Kidney (tissue), 14 donors: Measurements from ENCODE around the gene CCDC142. TPM values are rescaled to one million over a fixed set of nuclear protein-coding genes. Genes with fewer than 3 reads are reported as not detected.

ENCODE experiments used
- DNase-seq, 5 donors: peaks; one replicate each; pipeline ENCODE4 v3.0.0-alpha.2; 2013 to 2020
- FAIRE-seq: peaks from 2 replicates; lab custom pipeline; 2012; peaks lifted over from hg19 to GRCh38; lab: Jason Lieb, UNC
- H3K27ac ChIP-seq, 2 donors: one replicate each; pipeline ENCODE4 v1.7.0; 2013; ENCODE audit warnings: low read depth in 2 of 2, low read length in 2 of 2, inconsistent platforms in 1 of 2
- H3K27me3 ChIP-seq: one replicate; pipeline ENCODE4 v1.7.1; 2013; ENCODE audit warnings: low read length, inconsistent platforms; ENCODE audit not compliant: control insufficient read depth, insufficient read depth
- H3K36me3 ChIP-seq, 3 donors: one replicate each; pipeline versions ENCODE4 v1.7.0 to v1.7.1; 2013; ENCODE audit warnings: low read length in 3 of 3, control low read depth in 1 of 3, inconsistent platforms in 1 of 3; ENCODE audit not compliant: insufficient read depth in 3 of 3, control insufficient read depth in 2 of 3
- H3K4me1 ChIP-seq, 3 donors: one replicate each; pipeline versions ENCODE4 v1.7.0 to v1.7.1; 2013; ENCODE audit warnings: low read length in 3 of 3, inconsistent platforms in 1 of 3, low read depth in 1 of 3; ENCODE audit not compliant: control insufficient read depth in 2 of 3, insufficient read depth in 2 of 3
- H3K4me3 ChIP-seq, 3 donors: one replicate each; pipeline versions ENCODE4 v1.7.0 to v1.8.1; 2013; ENCODE audit warnings: low read length in 3 of 3, control low read depth in 1 of 3, inconsistent platforms in 1 of 3
- H3K9ac ChIP-seq, 3 donors: one replicate each; pipeline versions ENCODE4 v1.7.0 to v1.7.1; 2013; ENCODE audit warnings: low read length in 3 of 3, control low read depth in 1 of 3, inconsistent platforms in 1 of 3
- H3K9me3 ChIP-seq, 3 donors: one replicate each; pipeline versions ENCODE4 v1.7.0 to v1.7.1; 2013; ENCODE audit warnings: low read length in 3 of 3, control low read depth in 1 of 3, inconsistent platforms in 1 of 3; ENCODE audit not compliant: control insufficient read depth in 2 of 3, insufficient read depth in 1 of 3
- CTCF ChIP-seq: IDR thresholded peaks from 3 replicates; pipeline ENCODE4 v1.5.1; 2012; ENCODE audit warnings: mild to moderate bottlenecking, moderate library complexity, borderline replicate concordance; ENCODE audit not compliant: insufficient read depth; ENCODE audit errors: extremely low read depth
- intact Hi-C: fragments of 100-400 bp; cut with DNase I; formaldehyde crosslinking; loops from one replicate; pipeline ENCODE4 v1.11.1; 2022
- polyA plus RNA-seq: library from polyadenylated mRNA; stranded (reverse); fragments of 350-450 nt; fragmentation: Illumina TruSeq; extraction: RNeasy Lipid Tissue Mini Kit (QIAGEN cat#74804); gene quantifications from one replicate; pipeline ENCODE4 v1.2.3, GENCODE V29; 2014; ENCODE audit warnings: low read depth, low replicate concordance; ENCODE audit not compliant: insufficient read depth
- total RNA-seq: library from RNA; stranded (reverse); fragmentation: NEBNext Ultra II Directional; extraction: Animal tissue kit (Norgen Biotek cat#: 25700); gene quantifications from one replicate; pipeline ENCODE4 v1.2.1, GENCODE V29; 2021
- donor health status: control.
- donor health status: control.
- donor health status: control.
- donor health status: control.
- donor health status: control.
- donor health status: DM: yes; HTN: yes; CAD: no.
- donor health status: Normal renal cell carcinoma (clear cell type).

The CCDC142 gene
- total and polyA plus RNA-seq, 2 donors from 2014 or later, result 2.8 to 23.1 TPM

GRCh38 chr2:74496997-74497776 lies 14.4 kb upstream of the CCDC142 start:
- peaks cover 0 to 10% (median 8%) of the 10 kb centered on the region in 3 donors for H3K36me3 ChIP-seq
- no peak overlapping the region for H3K9ac ChIP-seq
- no peak for DNase-seq
- peaks cover 10% of the 10 kb centered on the region for H3K27me3 ChIP-seq
- FAIRE-seq, result no peak
- H3K9me3 ChIP-seq, result no peaks in the 10 kb centered on the region
- H3K4me3 ChIP-seq, result no peak overlapping the region
- peaks cover 0 to 16% (median 10%) of the 10 kb centered on the region in 3 donors for H3K4me1 ChIP-seq
- intact Hi-C loops, result no loop called here
- no peak overlapping the region for H3K27ac ChIP-seq
- no peak for TF ChIP-seq CTCF

GRCh38 chr2:74495440-74495839 lies 12.6 kb upstream of the CCDC142 start:
- Histone ChIP-seq H3K9ac (no peak overlapping the region), H3K9me3 (no peaks in the 10 kb centered on the region), H3K4me1 (peaks cover 0 to 16% (median 10%) of the 10 kb centered on the region in 3 donors), H3K36me3 (peaks cover 0 to 26% (median 24%) of the 10 kb centered on the region in 3 donors), H3K27me3 (peaks cover 6% of the 10 kb centered on the region), H3K4me3 (no peak overlapping the region), H3K27ac (no peak overlapping the region)
- FAIRE-seq (no peak), DNase-seq (no peak)
- TF ChIP-seq CTCF, result no peak
- intact Hi-C loops, result no loop called here

- Histone ChIP-seq H3K4me3 (no peak overlapping the region), H3K9me3 (no peaks in the 10 kb centered on the region), H3K9ac (no peak overlapping the region), H3K27me3 (peaks cover 5% of the 10 kb centered on the region), H3K4me1 (peaks cover 0 to 8% (median 6%) of the 10 kb centered on the region in 3 donors), H3K27ac (no peak overlapping the region), H3K36me3 (peaks cover 0 to 30% (median 24%) of the 10 kb centered on the region in 3 donors)
- no peak for FAIRE-seq
- DNase-seq, result no peak
- TF ChIP-seq CTCF, result no peak
- intact Hi-C loops, result no loop called here
These were observed 10.7 kb upstream of the CCDC142 start for GRCh38 chr2:74493546-74493945.
